Measurements from ENCODE around the gene PACSIN1.
A peak's percentile ranks its signal among the peaks of the same experiment; 100 is the strongest.
"Not testable (repeated sequence)": the region's sequence is repeated elsewhere in the genome, so short reads cannot be mapped to it uniquely, and the experiment has no call there.

Gene PACSIN1

GRCh38 chr6:34457742-34458735, 7.8 kb upstream of the PACSIN1 start:
- DNase-seq (ENCODE audit: low spot score), result no peak

GRCh38 chr6:34459899-34460593, 5.8 kb upstream of the PACSIN1 start:
- DNase-seq (ENCODE audit: low spot score), result peak; percentile 65

- no peak for DNase-seq (ENCODE audit: low spot score)
These were observed 4.9 kb upstream of the PACSIN1 start for GRCh38 chr6:34460796-34461507.

DNA sequence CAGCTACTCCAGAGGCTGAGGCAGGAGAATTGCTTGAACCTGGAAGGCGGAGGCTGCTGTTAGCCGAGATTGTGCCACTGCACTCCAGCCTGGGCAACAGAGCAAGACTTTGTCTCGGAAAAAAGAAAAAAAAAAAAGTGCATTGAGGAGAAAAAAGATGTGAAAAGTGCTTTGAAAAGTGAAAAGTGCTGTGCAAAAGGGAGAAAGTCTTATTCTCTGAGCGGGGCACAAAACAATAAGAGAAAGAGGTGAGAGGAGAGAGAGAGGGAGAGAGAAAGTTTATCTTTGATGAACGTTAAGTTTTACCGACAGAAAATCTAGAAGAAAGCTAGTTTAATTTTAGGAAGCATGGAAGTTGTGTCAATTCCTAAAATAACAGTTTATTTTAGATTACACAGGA, 3.9 kb upstream of the PACSIN1 start:
- DNase-seq (ENCODE audit: low spot score), result no peak

DNA sequence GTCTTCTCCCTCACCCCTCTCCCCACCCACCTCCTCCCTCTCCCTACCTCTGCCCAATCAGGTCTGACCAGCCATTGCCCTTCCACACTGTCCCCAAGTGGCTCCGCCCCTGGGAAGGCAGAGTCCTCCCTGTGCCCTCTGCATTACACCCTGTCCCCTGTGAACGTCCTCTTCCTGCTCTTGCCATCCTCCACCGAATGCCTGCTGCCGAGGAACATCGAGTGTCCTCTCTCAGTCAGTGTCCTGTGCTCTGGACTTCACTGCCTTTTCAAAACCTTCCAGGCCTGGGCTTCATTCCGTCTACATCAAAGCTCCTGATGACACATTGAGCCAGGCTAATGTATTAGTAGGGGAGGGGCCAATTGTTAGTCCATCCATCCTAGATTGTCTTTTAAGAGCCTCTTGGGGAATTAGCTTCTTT, 3.3 kb upstream of the PACSIN1 start:
- DNase-seq (ENCODE audit: low spot score), result no peak

DNA sequence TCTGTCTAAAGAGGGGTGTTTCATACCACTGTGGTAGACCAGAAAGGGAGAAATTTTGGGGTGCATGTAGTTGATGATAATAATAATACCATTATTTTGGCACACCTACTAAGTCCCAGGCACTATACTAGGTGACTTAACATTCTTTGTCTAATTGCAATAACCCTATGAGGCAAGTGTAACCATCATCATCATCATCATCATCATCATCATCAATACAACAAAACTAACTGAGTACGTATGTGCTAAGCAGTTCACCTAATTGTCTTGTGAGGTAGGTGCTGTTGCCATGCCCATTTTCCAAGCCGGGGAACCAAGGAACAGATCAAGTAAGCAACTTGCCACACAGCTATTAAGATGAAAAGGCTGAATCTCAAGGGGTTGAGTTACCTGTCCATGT, 2.6 kb upstream of the PACSIN1 start:
- no peak for DNase-seq (ENCODE audit: low spot score)

- no peak for DNase-seq (ENCODE audit: low spot score)
These were observed 2.0 kb upstream of the PACSIN1 start for GRCh38 chr6:34463849-34464248.

GRCh38 chr6:34466242-34467185, 638 bp downstream of the PACSIN1 start:
- no peak for DNase-seq (ENCODE audit: low spot score)

- DNase-seq (ENCODE audit: low spot score), result no peak
These were observed 2.6 kb downstream of the PACSIN1 start for GRCh38 chr6:34468378-34468892.

DNA sequence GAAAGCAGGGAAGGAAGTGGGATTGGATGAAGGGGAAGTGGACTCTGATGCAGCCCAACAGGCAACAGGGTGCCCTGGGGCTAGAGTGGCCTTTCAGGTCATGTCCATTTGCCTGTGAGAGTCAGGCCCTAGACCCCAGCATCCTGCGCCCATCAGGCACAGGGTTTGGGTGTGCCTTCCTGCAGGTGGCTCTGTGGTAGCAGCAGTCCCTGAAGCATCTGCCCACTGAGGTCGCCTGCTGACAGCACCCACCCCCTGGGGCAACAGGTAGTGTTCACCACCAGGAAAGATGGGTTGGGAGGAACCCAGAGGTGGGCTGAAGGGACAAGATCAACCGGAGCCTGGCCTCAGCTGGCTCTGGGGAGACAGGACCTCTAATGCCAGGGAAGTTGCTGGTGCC, 3.6 kb downstream of the PACSIN1 start:
- DNase-seq (ENCODE audit: low spot score), result no peak

DNA sequence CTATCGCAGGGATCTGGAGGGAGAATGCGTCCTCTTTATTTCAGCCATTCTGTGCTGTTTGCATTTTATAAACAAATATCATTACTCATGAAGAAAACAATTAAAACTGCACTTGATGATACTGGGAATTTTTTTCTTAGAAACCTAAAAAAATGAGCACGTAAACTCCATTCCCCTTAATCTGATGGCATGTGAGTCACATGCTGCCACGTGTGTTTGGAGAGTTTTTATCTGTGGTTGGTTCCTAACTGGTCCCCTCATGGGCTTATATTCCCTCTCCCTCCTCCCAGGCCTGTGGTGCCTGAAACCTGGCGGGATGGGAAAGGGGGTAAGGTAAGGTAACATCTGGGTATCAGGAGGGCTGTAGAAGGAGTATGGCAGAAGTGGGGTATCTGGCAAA, 6.5 kb downstream of the PACSIN1 start:
- DNase-seq (ENCODE audit: low spot score), result no peak

- no peak for DNase-seq (ENCODE audit: low spot score)
These were observed 8.1 kb downstream of the PACSIN1 start for GRCh38 chr6:34473967-34474366.

- no peak for DNase-seq (ENCODE audit: low spot score)
These were observed 8.9 kb downstream of the PACSIN1 start for GRCh38 chr6:34474754-34475153.

DNA sequence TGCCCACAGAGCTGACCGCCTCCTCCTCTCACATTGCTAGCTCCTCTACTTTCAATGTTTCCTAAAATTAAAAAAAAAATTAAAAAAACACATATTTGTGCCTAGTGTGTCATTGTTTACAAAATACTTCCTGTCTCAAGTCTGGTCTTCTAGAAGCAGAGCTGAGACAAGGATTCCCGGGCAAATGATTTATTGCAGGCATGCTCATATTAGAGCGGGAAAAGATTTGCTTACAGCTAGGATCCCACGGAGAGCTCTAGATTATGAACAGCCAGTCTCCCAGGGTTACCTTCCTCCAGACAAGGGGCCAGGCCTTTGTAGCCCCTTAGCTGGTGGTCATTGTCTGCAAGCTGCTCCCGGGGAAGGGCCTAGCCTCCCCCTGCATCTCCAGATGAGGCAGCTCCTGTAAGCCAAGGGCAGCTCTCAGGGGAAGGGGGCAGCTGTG, 9.4 kb downstream of the PACSIN1 start:
- DNase-seq (ENCODE audit: low spot score), result no peak

- no peak for DNase-seq (ENCODE audit: low spot score)
These were observed 10.0 kb downstream of the PACSIN1 start for GRCh38 chr6:34475767-34476328.

DNA sequence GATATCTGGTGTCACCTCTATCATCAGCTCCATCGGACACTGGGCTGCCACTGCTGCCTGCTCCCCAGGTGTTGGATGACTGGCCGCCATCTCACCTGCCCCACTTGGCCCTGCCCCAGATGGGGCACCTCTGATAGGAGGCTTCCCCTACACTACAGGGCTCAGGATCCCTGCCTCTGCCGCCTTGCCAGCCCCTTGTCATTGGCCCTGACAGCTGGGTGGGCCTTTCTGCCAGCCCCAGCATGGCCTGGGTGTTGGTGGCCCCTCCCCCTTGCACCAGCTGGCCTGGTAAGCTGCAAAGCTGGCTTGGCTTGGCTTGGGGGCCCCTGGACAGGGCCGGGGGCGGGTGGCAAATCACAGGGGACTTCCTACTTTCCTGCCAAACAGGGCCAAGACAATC, 10.6 kb downstream of the PACSIN1 start:
- DNase-seq (ENCODE audit: low spot score), result no peak

GRCh38 chr6:34476921-34477320, 11.0 kb downstream of the PACSIN1 start:
- DNase-seq (ENCODE audit: low spot score), result no peak

DNA sequence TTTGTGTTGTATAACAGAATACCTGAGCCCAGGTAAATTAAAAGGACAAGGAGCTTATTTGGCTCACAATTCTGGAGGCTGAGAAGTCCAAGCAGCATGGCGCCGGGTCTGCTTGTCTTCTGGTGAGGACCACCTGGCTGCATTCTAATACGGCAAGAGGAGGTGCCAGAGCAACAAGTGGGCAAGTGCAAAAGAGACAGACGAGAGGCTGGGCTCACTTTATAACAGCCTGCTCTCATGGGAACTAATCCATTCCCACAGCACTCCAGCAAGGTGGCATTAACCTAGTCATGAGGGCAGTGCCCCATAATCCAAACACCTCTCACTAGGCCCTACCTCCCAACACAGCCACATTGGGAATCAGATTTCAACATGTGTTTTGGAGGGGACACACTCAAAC, 12.9 kb downstream of the PACSIN1 start:
- DNase-seq (ENCODE audit: low spot score), result no peak

- not testable (repeated sequence) for DNase-seq (ENCODE audit: low spot score)
These were observed 17.9 kb downstream of the PACSIN1 start for GRCh38 chr6:34483781-34484180.

DNA sequence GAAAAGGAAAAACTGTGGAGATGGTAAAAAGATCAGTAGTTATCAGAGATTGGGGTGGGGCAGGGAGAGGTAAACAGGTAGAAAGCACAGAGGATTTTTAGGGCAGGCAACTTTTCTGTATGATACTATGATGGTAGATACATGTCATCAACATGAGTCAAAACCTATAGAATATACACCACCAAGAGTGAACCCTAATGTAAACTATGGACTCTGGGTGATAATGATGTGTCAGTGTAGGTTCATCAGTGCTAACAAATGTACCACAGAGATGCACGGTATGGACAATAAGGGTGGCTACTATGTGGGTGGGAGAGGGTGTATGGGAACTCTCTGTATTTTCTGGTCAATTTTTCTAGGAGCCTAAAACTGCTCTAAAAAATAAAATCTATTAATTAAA, 18.5 kb downstream of the PACSIN1 start:
- DNase-seq (ENCODE audit: low spot score), result peak; percentile 3

DNA sequence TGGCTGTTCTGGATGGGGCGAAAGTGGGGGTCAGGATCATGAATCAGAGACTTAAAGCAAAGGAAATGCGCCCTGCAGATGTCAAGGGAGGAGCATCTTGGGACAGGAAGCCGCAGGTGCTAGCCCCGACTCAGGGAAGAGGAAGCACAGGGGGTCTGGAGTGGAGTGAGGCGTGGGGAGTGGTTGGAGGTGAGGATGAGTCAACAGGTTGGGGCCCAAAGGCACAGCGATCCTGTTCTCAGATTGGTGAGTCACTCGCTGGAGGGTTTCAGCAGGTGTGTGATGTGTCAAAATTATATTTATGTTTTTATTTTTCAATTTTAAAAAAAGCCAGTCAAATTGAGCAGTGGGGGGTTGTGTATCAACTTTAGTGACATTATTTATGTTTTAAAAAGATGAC, 19.0 kb downstream of the PACSIN1 start:
- DNase-seq (ENCODE audit: low spot score), result peak; percentile 81

Measured in CD4-positive, alpha-beta T cell treated with Interleukin-2 at 100 ng/mL for 4 hours (primary cell).